Astrocyte of the spinal cord (primary cell): ENCODE measurements around the gene GDPD3.

Source experiments
- DNase-seq: peaks from one replicate; pipeline ENCODE4 v3.0.0; 2011; ENCODE audit warnings: low read depth, low spot score
- H3K4me3 ChIP-seq: 2 replicates; pipeline ENCODE4 v1.5.1; 2011; ENCODE audit warnings: low read depth, mild to moderate bottlenecking, low read length, moderate library complexity
- in situ Hi-C: cut with HindIII; loops from 2 replicates; pipeline ENCODE4 v1.10.0; 2017; ENCODE audit warnings: low sequenced_read_pairs
- TF ChIP-seq, protein P1 (sequence below): IDR thresholded peaks from 2 replicates; pipeline ENCODE4 v1.5.1; 2012; ENCODE audit warnings: low read depth, mild to moderate bottlenecking, low read length, inconsistent platforms

Gene GDPD3

DNA sequence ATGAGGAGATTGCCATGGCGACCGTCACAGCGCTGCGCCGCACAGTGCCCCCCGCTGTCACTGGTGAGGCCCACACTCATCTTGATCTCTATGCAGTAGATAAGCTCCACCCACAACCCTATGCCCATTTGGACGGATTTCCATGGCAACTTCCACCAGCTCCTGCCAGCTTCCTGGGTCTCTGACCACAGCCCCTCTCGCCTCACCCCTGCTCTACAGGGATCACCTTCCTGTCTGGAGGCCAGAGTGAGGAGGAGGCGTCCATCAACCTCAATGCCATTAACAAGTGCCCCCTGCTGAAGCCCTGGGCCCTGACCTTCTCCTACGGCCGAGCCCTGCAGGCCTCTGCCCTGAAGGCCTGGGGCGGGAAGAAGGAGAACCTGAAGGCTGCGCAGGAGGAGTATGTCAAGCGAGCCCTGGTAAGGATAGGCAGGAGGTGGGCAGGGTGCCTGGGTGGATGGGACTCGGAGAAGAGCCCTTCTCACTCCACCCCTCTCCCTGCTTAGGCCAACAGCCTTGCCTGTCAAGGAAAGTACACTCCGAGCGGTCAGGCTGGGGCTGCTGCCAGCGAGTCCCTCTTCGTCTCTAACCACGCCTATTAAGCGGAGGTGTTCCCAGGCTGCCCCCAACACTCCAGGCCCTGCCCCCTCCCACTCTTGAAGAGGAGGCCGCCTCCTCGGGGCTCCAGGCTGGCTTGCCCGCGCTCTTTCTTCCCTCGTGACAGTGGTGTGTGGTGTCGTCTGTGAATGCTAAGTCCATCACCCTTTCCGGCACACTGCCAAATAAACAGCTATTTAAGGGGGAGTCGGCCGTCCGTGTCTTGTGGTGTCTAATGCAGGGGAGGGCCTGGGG is 43.5 kb downstream of the GDPD3 start:
- TF ChIP-seq, protein P1, sequence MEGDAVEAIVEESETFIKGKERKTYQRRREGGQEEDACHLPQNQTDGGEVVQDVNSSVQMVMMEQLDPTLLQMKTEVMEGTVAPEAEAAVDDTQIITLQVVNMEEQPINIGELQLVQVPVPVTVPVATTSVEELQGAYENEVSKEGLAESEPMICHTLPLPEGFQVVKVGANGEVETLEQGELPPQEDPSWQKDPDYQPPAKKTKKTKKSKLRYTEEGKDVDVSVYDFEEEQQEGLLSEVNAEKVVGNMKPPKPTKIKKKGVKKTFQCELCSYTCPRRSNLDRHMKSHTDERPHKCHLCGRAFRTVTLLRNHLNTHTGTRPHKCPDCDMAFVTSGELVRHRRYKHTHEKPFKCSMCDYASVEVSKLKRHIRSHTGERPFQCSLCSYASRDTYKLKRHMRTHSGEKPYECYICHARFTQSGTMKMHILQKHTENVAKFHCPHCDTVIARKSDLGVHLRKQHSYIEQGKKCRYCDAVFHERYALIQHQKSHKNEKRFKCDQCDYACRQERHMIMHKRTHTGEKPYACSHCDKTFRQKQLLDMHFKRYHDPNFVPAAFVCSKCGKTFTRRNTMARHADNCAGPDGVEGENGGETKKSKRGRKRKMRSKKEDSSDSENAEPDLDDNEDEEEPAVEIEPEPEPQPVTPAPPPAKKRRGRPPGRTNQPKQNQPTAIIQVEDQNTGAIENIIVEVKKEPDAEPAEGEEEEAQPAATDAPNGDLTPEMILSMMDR = no peak
- H3K4me3 ChIP-seq = peak overlapping the region; percentile 4
- DNase-seq = no peak
- in situ Hi-C loops = no loop called here

DNA sequence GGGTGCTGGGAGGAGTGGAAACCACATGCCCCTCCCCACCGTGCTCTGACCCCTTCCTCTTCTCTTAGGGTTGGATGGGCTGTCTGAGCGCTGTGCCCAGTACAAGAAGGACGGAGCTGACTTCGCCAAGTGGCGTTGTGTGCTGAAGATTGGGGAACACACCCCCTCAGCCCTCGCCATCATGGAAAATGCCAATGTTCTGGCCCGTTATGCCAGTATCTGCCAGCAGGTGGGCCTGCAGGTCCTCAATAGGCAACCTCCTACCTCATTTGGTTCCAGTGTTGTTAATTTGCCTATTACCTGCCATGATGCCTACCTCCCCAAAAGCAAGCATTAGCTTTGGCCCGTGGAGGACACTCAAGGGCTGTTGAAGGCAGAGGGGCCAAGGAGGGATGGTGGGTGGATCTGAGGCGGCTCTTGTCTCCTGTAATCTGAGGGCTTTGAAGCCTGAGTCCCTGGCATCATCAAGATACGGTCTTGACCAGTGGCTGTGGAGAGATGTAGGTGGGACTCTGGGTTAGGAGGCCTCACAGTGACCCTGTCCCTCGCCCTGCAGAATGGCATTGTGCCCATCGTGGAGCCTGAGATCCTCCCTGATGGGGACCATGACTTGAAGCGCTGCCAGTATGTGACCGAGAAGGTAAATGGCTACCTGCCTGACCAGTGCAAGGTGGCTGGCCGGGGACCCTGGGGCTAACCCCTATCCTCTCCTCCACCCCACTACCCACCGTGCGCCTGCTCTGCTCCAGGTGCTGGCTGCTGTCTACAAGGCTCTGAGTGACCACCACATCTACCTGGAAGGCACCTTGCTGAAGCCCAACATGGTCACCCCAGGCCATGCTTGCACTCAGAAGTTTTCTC is 44.4 kb downstream of the GDPD3 start:
- in situ Hi-C loops = no loop called here
- DNase-seq = no peak
- TF ChIP-seq, protein P1 = peak; percentile 62
- H3K4me3 ChIP-seq = no peak overlapping the region

DNA sequence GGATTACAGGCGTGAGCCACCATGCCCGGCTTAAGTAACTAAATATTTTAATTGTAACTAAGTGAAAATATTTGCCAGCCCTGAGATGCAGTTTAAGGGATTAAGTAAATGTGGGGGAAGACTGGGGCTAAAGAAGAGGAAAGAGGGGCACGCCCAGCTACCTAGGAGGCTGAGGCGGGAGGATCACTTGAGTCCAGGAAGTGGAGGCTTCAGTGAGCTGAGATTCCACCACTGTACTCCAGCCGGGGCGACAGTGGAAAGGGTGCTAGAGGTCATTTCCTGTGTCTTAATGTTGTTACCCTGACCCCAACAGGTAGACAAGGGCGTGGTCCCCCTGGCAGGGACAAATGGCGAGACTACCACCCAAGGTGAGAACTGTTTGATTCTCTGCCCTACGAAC is 45.0 kb downstream of the GDPD3 start:
- no peak overlapping the region for H3K4me3 ChIP-seq
- in situ Hi-C loops = no loop called here
- TF ChIP-seq, protein P1 = no peak
- DNase-seq = no peak

DNA sequence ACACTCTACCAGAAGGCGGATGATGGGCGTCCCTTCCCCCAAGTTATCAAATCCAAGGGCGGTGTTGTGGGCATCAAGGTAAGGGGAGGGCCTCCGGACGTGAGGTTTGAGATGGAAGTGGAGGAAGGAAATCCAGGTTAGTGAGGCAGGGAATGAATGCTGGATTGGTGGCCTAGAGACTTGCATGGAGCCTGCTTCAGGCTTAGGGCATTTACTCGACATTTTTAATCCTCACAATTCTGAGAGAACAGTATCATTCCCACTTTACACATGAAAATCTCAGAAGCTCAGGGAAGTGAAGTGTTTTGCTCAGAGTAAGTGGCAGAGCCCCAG is 45.8 kb downstream of the GDPD3 start:
- in situ Hi-C loops = no loop called here
- TF ChIP-seq, protein P1 = no peak
- DNase-seq = no peak
- peak overlapping the region; percentile 97 for H3K4me3 ChIP-seq

DNA sequence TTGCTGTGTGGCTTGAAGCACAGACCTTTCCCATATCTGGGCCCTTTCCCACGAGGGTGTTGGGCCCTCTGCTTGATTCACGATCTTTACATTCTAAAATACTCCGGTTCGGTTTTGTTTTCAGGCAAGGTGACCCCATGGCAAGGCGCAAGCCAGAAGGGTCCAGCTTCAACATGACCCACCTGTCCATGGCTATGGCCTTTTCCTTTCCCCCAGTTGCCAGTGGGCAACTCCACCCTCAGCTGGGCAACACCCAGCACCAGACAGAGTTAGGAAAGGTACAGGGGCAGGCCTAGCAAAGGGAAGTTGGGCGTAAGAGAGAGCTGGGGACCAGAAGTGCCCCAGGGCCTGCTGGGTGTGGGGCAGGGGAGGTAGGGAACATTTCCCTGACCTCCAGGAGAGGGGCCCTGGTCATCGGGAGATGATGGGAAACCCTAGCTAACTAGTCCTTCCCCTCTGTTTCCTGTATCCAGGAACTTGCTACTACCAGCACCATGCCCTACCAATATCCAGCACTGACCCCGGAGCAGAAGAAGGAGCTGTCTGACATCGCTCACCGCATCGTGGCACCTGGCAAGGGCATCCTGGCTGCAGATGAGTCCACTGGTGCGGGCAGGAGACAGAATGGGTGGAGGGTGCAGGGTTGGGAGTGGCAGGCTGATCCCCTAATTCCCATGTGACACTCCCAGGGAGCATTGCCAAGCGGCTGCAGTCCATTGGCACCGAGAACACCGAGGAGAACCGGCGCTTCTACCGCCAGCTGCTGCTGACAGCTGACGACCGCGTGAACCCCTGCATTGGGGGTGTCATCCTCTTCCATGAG is 46.4 kb downstream of the GDPD3 start:
- H3K4me3 ChIP-seq = peak overlapping the region; percentile 97
- DNase-seq = no peak
- TF ChIP-seq, protein P1 = no peak
- in situ Hi-C loops = no loop called here
